Adrenal gland (tissue), 12 donors: ENCODE data around the gene RNF10. TPM values are rescaled to one million over a fixed set of nuclear protein-coding genes. Genes with fewer than 3 reads are reported as not detected.
A peak's percentile ranks its signal among the peaks of the same experiment; 100 is the strongest.

Source experiments
- DNase-seq, 7 donors: peaks; one replicate each; pipeline ENCODE4 v3.0.0-alpha.2; 2019 to 2020
- H3K27ac ChIP-seq, 5 donors: fragments of 200-600 bp; sonication (generic) in 4 of 5; 1 replicate in 3 of 5; 2 replicates in 2 of 5; pipeline versions ENCODE4 v1.5.1 to v1.8.0; 2016 to 2020; ENCODE audit warnings: mild to moderate bottlenecking in 1 of 5
- H3K27me3 ChIP-seq: fragments of 200-600 bp; 2 replicates; pipeline ENCODE4 v1.8.0; 2021
- H3K36me3 ChIP-seq, 2 donors: fragments of 200-600 bp; replicated peaks in 1 of 2; 1 replicate in 1 of 2; 2 replicates in 1 of 2; pipeline versions ENCODE4 v1.5.1 to v1.8.0; 2018 to 2022
- H3K4me1 ChIP-seq, 2 donors: fragments of 200-600 bp; replicated peaks in 1 of 2; 1 replicate in 1 of 2; 2 replicates in 1 of 2; pipeline versions ENCODE4 v1.5.1 to v1.8.0; 2018 to 2021
- H3K4me3 ChIP-seq, 4 donors: fragments of 200-600 bp; sonication (generic) in 3 of 4; one replicate each; pipeline ENCODE4 v1.5.1; 2016 to 2018
- H3K9me3 ChIP-seq, 3 donors: fragments of 200-600 bp; sonication (generic) in 1 of 3; replicated peaks in 1 of 3; 1 replicate in 2 of 3; 2 replicates in 1 of 3; pipeline versions ENCODE4 v1.5.1 to v1.8.0; 2016 to 2021
- POLR2A ChIP-seq, 2 donors: fragments of 450-650 bp; IDR thresholded peaks; one replicate each; pipeline ENCODE4 v1.6.1; 2017; ENCODE audit warnings: antibody characterized with exemption in 2 of 2, mild to moderate bottlenecking in 2 of 2, moderate library complexity in 1 of 2
- WGBS, 4 donors: extraction: QIAGEN DNeasy Blood & Tissue Kit in 2 of 4; methylation state at CpG; one replicate each; pipeline versions ENCODE4 v1.1.5 to v1.1.7; 2013 to 2017; 5-methylcytosine and 5-hydroxymethylcytosine counted together
- intact Hi-C, 2 donors: fragments of 100-400 bp; cut with DNase I; formaldehyde crosslinking; loops; one replicate each; pipeline versions ENCODE4 v1.14.1 to v1.15.0; 2022 to 2023
- polyA plus RNA-seq, 3 donors: library from polyadenylated mRNA; stranded (reverse); fragments of 200-250 nt in 2 of 3; fragments of 350-450 nt in 1 of 3; fragmentation: Illumina TruSeq in 1 of 3; extraction: RNeasy Lipid Tissue Mini Kit (QIAGEN cat#74804) in 1 of 3; gene quantifications; one replicate each; pipeline ENCODE4 v1.2.3, GENCODE V29; 2013 to 2014
- total RNA-seq, 9 donors: library from RNA; depleted of rRNA in 4 of 9; stranded (reverse); fragments of >200 nt in 4 of 9; fragments of 120-200 nt in 1 of 9; fragmentation: NEBNext Ultra II Directional in 1 of 9; extraction: Animal tissue kit (Norgen Biotek cat#: 25700) in 1 of 9; gene quantifications; one replicate each; pipeline versions ENCODE4 v1.1.0 to v1.2.4, GENCODE V29; 2013 to 2023
- TF ChIP-seq, protein P1 (sequence below), 6 experiments: fragments of 450-650 bp in 4 of 6; fragments of 200-600 bp in 2 of 6; sonication (generic) in 1 of 6; IDR thresholded peaks; 1 replicate in 5 of 6; 2 replicates in 1 of 6; pipeline versions ENCODE4 v1.5.1 to v1.8.0; 2016 to 2021; ENCODE audit warnings: antibody characterized with exemption in 6 of 6, mild to moderate bottlenecking in 2 of 6, moderate library complexity in 1 of 6
- donor health status: healthy with polysubstance abuse.
- donor health status: Bipolar disorder and iron deficiency.
- donor health status: DM: yes; HTN: yes; CAD: no.
- donor health status: DM: no; HTN: no; CAD: no.
- donor health status: DM: no; HTN: no; CAD: no.
- donor health status: DM: yes; HTN: yes; CAD: no.

The RNF10 gene
- total and polyA plus RNA-seq, 12 donors: 99.9 to 741 (median 257) TPM

DNA sequence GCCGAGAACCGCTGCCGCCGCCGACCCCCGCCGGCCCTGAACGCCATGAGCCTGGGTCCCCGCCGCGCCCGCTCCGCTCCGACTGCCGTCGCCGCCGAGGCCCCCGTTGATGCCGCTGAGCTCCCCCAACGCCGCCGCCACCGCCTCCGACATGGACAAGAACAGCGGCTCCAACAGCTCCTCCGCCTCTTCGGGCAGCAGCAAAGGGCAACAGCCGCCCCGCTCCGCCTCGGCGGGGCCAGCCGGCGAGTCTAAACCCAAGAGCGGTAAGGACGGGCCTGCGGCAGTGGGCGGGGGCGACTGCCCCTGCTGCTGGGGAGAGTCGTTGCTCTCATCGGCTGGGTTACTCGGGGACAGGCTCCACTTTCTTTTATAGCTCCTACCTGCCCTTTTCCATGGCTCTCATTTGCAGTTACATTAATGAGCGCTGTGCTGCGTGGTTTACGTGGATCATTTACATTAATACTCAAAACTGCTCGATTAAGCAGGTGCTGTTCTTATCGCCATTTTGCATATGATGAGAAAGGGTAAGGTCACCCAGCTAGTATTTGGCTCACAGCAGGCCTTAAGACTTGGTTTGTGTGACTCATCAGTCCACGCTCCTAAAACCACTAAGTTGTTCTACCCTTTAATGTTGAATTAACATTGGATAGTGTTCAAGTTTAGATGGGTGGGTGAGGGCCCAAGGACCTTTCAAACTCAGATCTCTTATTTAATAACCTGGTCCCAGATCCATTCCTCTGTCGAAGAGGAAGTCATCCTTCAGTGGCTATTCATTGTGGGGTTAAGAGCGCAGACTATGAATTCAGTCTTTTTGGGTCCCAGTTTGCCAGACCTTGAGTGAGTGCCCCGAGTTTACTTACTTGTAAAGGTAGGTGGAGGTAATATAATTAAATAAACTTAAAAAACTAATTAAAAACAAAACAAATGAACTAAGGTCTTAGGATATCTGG lies 823 bp downstream of the RNF10 start:
- H3K9me3 ChIP-seq: no peaks in the 10 kb centered on the region
- peak overlapping the region; percentile 13 to 98 (median 90) for H3K4me3 ChIP-seq
- intact Hi-C loops: no loop called here
- H3K27ac ChIP-seq: peak overlapping the region; percentile 81 to 99 (median 97)
- no peaks in the 10 kb centered on the region for H3K36me3 ChIP-seq
- TF ChIP-seq, protein P1, sequence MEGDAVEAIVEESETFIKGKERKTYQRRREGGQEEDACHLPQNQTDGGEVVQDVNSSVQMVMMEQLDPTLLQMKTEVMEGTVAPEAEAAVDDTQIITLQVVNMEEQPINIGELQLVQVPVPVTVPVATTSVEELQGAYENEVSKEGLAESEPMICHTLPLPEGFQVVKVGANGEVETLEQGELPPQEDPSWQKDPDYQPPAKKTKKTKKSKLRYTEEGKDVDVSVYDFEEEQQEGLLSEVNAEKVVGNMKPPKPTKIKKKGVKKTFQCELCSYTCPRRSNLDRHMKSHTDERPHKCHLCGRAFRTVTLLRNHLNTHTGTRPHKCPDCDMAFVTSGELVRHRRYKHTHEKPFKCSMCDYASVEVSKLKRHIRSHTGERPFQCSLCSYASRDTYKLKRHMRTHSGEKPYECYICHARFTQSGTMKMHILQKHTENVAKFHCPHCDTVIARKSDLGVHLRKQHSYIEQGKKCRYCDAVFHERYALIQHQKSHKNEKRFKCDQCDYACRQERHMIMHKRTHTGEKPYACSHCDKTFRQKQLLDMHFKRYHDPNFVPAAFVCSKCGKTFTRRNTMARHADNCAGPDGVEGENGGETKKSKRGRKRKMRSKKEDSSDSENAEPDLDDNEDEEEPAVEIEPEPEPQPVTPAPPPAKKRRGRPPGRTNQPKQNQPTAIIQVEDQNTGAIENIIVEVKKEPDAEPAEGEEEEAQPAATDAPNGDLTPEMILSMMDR (IDR thresholded peaks at IDR 0.05): no peak
- peak in 1 of 2 donors; percentile 5 for TF ChIP-seq POLR2A (IDR thresholded peaks at IDR 0.05)
- peak; percentile 43 to 63 (median 53) for DNase-seq
- 1 to 4% (median 1%) methylated on average over 10 to 52 of the region's 52 CpGs for WGBS, 4 donors
- H3K4me1 ChIP-seq: peaks cover 39 to 45% of the 10 kb centered on the region in 2 donors
- H3K27me3 ChIP-seq: no peaks in the 10 kb centered on the region

DNA sequence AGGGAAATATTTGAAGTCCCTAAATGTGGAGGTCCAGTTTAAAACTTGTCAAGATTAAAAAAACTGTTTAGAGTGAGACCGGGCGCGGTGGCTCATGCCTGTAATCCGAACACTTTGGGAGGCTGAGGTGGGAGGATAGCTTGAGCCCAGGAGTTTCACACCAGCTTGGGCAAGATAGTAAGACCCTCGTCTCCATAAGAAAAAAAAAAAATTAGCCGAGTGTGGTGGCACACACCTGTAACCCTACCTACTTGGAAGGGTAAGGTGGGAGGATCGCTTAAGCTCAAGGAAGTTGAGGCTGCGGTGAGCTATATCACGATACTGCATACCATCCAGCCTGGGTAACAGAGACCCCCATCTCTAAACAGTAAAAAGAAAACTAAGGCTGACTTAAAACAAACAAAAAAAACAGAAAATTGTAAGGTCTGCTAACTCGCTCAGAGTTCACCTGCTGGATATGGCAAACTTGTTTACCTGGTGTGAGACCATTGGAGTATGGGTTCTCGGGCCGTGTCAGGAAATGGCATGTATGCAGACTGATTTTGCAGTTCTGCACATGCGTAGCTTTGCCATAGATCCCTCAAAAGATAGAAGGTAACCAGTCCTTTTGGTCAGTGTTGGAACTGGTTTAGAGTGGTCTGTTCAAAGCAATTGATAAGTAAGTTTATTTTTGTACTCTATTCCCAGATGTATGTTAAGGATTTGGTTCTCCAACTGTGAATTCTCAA lies 2.1 kb downstream of the RNF10 start:
- intact Hi-C loops: no loop called here
- H3K27ac ChIP-seq: peak overlapping the region; percentile 74 to 99 (median 97)
- H3K36me3 ChIP-seq: no peaks in the 10 kb centered on the region
- H3K4me3 ChIP-seq: peak overlapping the region in 3 of 4 donors; percentile 13 to 98 (median 90)
- peak in 1 of 7 donors; percentile 24 for DNase-seq
- 25 to 32% (median 30%) methylated on average over 13 of the region's 13 CpGs for WGBS, 4 donors
- TF ChIP-seq POLR2A (IDR thresholded peaks at IDR 0.05): no peak
- TF ChIP-seq, protein P1 (IDR thresholded peaks at IDR 0.05): no peak
- no peaks in the 10 kb centered on the region for H3K27me3 ChIP-seq
- no peaks in the 10 kb centered on the region for H3K9me3 ChIP-seq
- peaks cover 51 to 57% of the 10 kb centered on the region in 2 donors for H3K4me1 ChIP-seq

DNA sequence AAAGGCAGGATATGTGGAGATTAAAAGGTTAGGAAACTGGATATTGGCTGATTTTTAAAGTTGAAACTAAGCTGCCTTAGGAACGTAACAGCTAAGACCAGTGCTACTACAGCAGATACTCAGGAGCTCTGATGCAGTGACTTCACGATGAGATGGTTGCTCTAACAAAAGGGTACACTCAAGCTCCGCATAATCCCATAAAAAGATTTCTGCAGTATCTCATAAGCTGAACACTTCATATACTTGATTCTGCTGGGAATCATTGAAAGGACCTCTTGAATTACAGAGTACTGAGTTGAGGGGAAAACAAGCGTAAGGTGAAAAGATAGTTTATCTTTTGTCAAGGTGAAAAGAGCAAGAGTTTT lies 3.7 kb downstream of the RNF10 start:
- TF ChIP-seq POLR2A (IDR thresholded peaks at IDR 0.05): no peak
- TF ChIP-seq, protein P1 (IDR thresholded peaks at IDR 0.05): no peak
- 23 to 39% (median 33%) methylated on average over 4 of the region's 4 CpGs for WGBS, 4 donors
- Histone ChIP-seq H3K4me3 (peak overlapping the region in 1 of 4 donors; percentile 90), H3K4me1 (peaks cover 68 to 73% of the 10 kb centered on the region in 2 donors), H3K27me3 (no peaks in the 10 kb centered on the region), H3K36me3 (peaks cover 0 to 6% of the 10 kb centered on the region in 2 donors), H3K9me3 (no peaks in the 10 kb centered on the region), H3K27ac (peak overlapping the region; percentile 70 to 99 (median 86))
- intact Hi-C loops: no loop called here
- no peak for DNase-seq
